Measurements from ENCODE around the gene PEMT.
A peak's percentile ranks its signal among the peaks of the same experiment; 100 is the strongest.

PEMT gene

GRCh38 chr17:17575360-17576251 is 15.9 kb downstream of the PEMT start:
- no peaks in the 10 kb centered on the region for H3K9me3 ChIP-seq (ENCODE audit: control insufficient read depth, low read length)
- no peak overlapping the region for H3K9ac ChIP-seq (ENCODE audit: low read length)
- H3K4me1 ChIP-seq (ENCODE audit: control insufficient read depth, insufficient read depth, low read length) = no peaks in the 10 kb centered on the region
- H3K27me3 ChIP-seq (ENCODE audit: control insufficient read depth, insufficient read depth, low read length) = no peaks in the 10 kb centered on the region
- H3K36me3 ChIP-seq (ENCODE audit: control insufficient read depth, insufficient read depth, low read length) = no peaks in the 10 kb centered on the region
- no peak overlapping the region for H3K4me3 ChIP-seq (ENCODE audit: low read length)

- Histone ChIP-seq H3K9me3 (ENCODE audit: control insufficient read depth, low read length) (no peaks in the 10 kb centered on the region), H3K4me1 (ENCODE audit: control insufficient read depth, insufficient read depth, low read length) (peaks cover under 1% of the 10 kb centered on the region), H3K27me3 (ENCODE audit: control insufficient read depth, insufficient read depth, low read length) (no peaks in the 10 kb centered on the region), H3K36me3 (ENCODE audit: control insufficient read depth, insufficient read depth, low read length) (no peaks in the 10 kb centered on the region), H3K4me3 (ENCODE audit: low read length) (no peak overlapping the region), H3K9ac (ENCODE audit: low read length) (no peak overlapping the region)
Observed at GRCh38 chr17:17573912-17574311, 17.6 kb downstream of the PEMT start.

- H3K4me1 ChIP-seq (ENCODE audit: control insufficient read depth, insufficient read depth, low read length) = peaks cover 17% of the 10 kb centered on the region
- H3K36me3 ChIP-seq (ENCODE audit: control insufficient read depth, insufficient read depth, low read length) = no peaks in the 10 kb centered on the region
- H3K27me3 ChIP-seq (ENCODE audit: control insufficient read depth, insufficient read depth, low read length) = no peaks in the 10 kb centered on the region
- no peaks in the 10 kb centered on the region for H3K9me3 ChIP-seq (ENCODE audit: control insufficient read depth, low read length)
- H3K9ac ChIP-seq (ENCODE audit: low read length) = no peak overlapping the region
- H3K4me3 ChIP-seq (ENCODE audit: low read length) = no peak overlapping the region
Observed at GRCh38 chr17:17572010-17572785, 19.3 kb downstream of the PEMT start.

GRCh38 chr17:17570798-17571716 is 20.5 kb downstream of the PEMT start:
- Histone ChIP-seq H3K4me1 (ENCODE audit: control insufficient read depth, insufficient read depth, low read length) (peaks cover 21% of the 10 kb centered on the region), H3K9me3 (ENCODE audit: control insufficient read depth, low read length) (no peaks in the 10 kb centered on the region), H3K4me3 (ENCODE audit: low read length) (no peak overlapping the region), H3K27me3 (ENCODE audit: control insufficient read depth, insufficient read depth, low read length) (no peaks in the 10 kb centered on the region), H3K36me3 (ENCODE audit: control insufficient read depth, insufficient read depth, low read length) (no peaks in the 10 kb centered on the region), H3K9ac (ENCODE audit: low read length) (no peak overlapping the region)

GRCh38 chr17:17570140-17570797 is 21.2 kb downstream of the PEMT start:
- Histone ChIP-seq H3K27me3 (ENCODE audit: control insufficient read depth, insufficient read depth, low read length) (no peaks in the 10 kb centered on the region), H3K9ac (ENCODE audit: low read length) (no peak overlapping the region), H3K4me3 (ENCODE audit: low read length) (no peak overlapping the region), H3K9me3 (ENCODE audit: control insufficient read depth, low read length) (no peaks in the 10 kb centered on the region), H3K36me3 (ENCODE audit: control insufficient read depth, insufficient read depth, low read length) (no peaks in the 10 kb centered on the region), H3K4me1 (ENCODE audit: control insufficient read depth, insufficient read depth, low read length) (peaks cover 25% of the 10 kb centered on the region)

- Histone ChIP-seq H3K4me3 (ENCODE audit: low read length) (no peak overlapping the region), H3K9me3 (ENCODE audit: control insufficient read depth, low read length) (no peaks in the 10 kb centered on the region), H3K27me3 (ENCODE audit: control insufficient read depth, insufficient read depth, low read length) (no peaks in the 10 kb centered on the region), H3K9ac (ENCODE audit: low read length) (no peak overlapping the region), H3K36me3 (ENCODE audit: control insufficient read depth, insufficient read depth, low read length) (no peaks in the 10 kb centered on the region), H3K4me1 (ENCODE audit: control insufficient read depth, insufficient read depth, low read length) (peaks cover 31% of the 10 kb centered on the region)
Observed at GRCh38 chr17:17569691-17570090, 21.8 kb downstream of the PEMT start.

GRCh38 chr17:17568772-17569195 is 22.7 kb downstream of the PEMT start:
- H3K36me3 ChIP-seq (ENCODE audit: control insufficient read depth, insufficient read depth, low read length) = no peaks in the 10 kb centered on the region
- H3K9ac ChIP-seq (ENCODE audit: low read length) = no peak overlapping the region
- no peaks in the 10 kb centered on the region for H3K9me3 ChIP-seq (ENCODE audit: control insufficient read depth, low read length)
- H3K27me3 ChIP-seq (ENCODE audit: control insufficient read depth, insufficient read depth, low read length) = no peaks in the 10 kb centered on the region
- H3K4me1 ChIP-seq (ENCODE audit: control insufficient read depth, insufficient read depth, low read length) = peaks cover 40% of the 10 kb centered on the region
- no peak overlapping the region for H3K4me3 ChIP-seq (ENCODE audit: low read length)

GRCh38 chr17:17567631-17568030 is 23.9 kb downstream of the PEMT start:
- Histone ChIP-seq H3K36me3 (ENCODE audit: control insufficient read depth, insufficient read depth, low read length) (no peaks in the 10 kb centered on the region), H3K9ac (ENCODE audit: low read length) (no peak overlapping the region), H3K4me3 (ENCODE audit: low read length) (no peak overlapping the region), H3K27me3 (ENCODE audit: control insufficient read depth, insufficient read depth, low read length) (no peaks in the 10 kb centered on the region), H3K9me3 (ENCODE audit: control insufficient read depth, low read length) (no peaks in the 10 kb centered on the region), H3K4me1 (ENCODE audit: control insufficient read depth, insufficient read depth, low read length) (peaks cover 51% of the 10 kb centered on the region)

- no peak overlapping the region for H3K9ac ChIP-seq (ENCODE audit: low read length)
- H3K9me3 ChIP-seq (ENCODE audit: control insufficient read depth, low read length) = no peaks in the 10 kb centered on the region
- peaks cover 58% of the 10 kb centered on the region for H3K4me1 ChIP-seq (ENCODE audit: control insufficient read depth, insufficient read depth, low read length)
- no peak overlapping the region for H3K4me3 ChIP-seq (ENCODE audit: low read length)
- no peaks in the 10 kb centered on the region for H3K27me3 ChIP-seq (ENCODE audit: control insufficient read depth, insufficient read depth, low read length)
- H3K36me3 ChIP-seq (ENCODE audit: control insufficient read depth, insufficient read depth, low read length) = no peaks in the 10 kb centered on the region
Observed at GRCh38 chr17:17566896-17567513, 24.5 kb downstream of the PEMT start.

GRCh38 chr17:17565471-17566339 is 25.8 kb downstream of the PEMT start:
- Histone ChIP-seq H3K27me3 (ENCODE audit: control insufficient read depth, insufficient read depth, low read length) (no peaks in the 10 kb centered on the region), H3K4me1 (ENCODE audit: control insufficient read depth, insufficient read depth, low read length) (peaks cover 71% of the 10 kb centered on the region), H3K36me3 (ENCODE audit: control insufficient read depth, insufficient read depth, low read length) (no peaks in the 10 kb centered on the region), H3K9ac (ENCODE audit: low read length) (peak overlapping the region; percentile 8), H3K4me3 (ENCODE audit: low read length) (no peak overlapping the region), H3K9me3 (ENCODE audit: control insufficient read depth, low read length) (no peaks in the 10 kb centered on the region)

All from mucosa of stomach (tissue), 1 donor.